GM21528 (cell line): Measurements from ENCODE around the gene P2RY13.
A peak's percentile ranks its signal among the peaks of the same experiment; 100 is the strongest.

Source experiments
- ATAC-seq: cut with Tn5 transposase; IDR thresholded peaks from one replicate; pipeline ENCODE4 v1.9.1; 2021; ENCODE audit warnings: mild to moderate bottlenecking, moderate library complexity; ENCODE audit not compliant: unreplicated experiment, low FRiP score

The P2RY13 gene

DNA sequence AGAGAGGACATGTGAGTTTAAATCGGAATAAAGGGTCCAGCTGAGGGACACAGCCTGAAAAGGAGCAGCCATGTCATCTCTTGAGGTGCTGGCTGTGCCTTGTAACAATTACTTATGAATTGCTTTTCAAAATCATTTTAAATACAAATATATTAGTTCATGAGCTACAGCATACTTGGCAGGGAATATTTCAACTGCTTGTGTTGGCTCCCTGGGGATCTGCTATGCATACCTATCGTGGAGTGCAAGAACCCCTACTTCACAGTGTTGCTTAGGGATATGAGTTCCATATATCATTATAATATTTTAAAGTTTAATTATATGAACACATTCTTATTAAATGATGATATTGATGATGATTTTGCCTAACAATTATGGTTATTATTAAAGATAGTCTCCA lies 31.9 kb downstream of the P2RY13 start:
- ATAC-seq, result no peak

DNA sequence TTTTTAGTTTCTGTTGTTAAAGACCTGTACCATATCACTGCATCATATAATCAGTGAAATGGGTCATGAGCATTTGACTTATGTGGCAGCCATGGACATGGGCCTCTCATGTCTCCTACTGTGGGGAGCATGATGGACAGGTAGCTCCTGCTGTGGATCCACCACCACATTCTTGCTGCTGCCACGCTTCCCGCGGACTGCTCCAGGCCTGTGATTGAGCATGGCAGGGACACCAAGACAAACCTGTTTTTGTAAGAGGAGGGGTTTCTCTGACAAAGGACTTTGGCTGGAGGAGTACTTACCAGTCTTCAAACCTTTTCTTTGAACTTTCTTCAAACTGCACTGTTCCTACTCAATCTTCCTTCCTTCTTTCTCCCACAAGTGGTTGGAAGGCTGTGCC lies 33.1 kb downstream of the P2RY13 start:
- ATAC-seq, result no peak

DNA sequence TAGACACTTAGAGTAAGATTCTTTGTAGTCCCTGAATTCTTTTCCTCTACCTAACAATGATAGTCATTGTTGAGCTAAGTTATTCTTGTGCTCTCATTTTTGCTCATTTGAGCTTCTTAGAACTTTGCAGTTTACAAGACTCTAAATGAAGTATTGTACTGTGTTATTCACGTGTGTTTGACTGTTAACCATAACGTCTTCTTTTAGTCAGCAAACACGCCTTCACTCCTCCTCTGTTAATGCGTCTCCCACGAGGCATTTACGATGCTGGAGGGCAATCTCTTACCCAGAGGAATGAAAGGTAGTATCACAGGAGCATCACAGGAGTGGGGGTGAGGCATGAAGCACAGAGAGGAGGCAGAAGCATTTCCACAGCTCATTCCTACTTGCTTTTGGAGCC lies 36.2 kb downstream of the P2RY13 start:
- ATAC-seq, result no peak

DNA sequence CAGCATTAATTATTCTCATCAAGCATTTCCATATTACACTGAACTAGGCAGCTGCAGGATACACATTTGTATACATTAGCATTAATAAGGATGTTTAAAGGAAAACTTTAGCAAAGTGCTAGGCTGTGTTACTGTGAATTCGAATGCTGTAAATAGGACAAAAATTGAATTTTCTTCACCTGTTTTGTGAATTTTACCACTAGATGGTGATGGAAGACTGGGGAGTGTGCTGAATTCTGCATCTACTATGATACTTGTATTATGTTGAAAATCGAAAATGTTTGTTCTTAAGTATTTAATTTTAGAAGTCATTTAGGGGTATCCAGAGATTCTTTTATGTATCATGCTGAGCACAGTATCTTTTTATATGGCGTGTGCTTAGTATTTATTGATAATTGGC lies 38.7 kb downstream of the P2RY13 start:
- no peak for ATAC-seq

DNA sequence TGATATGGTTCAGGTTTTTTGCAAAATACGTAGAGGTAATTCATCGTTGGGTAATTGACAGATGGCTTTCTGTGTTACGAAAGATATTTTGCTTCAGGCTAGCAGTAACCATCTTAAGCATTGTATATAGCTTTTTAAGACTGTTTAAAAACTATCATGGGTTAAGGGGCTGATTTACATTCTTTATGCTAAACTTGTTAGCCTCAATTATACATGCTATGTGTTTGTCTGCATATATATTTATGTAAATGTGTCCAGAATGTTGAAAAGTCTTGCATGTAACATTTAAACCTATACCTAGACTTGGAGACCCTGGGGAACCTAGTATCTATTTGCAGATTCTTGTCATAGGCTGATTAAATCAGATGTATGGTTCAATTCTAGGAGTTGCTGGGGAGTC lies 39.9 kb downstream of the P2RY13 start:
- ATAC-seq, result no peak

DNA sequence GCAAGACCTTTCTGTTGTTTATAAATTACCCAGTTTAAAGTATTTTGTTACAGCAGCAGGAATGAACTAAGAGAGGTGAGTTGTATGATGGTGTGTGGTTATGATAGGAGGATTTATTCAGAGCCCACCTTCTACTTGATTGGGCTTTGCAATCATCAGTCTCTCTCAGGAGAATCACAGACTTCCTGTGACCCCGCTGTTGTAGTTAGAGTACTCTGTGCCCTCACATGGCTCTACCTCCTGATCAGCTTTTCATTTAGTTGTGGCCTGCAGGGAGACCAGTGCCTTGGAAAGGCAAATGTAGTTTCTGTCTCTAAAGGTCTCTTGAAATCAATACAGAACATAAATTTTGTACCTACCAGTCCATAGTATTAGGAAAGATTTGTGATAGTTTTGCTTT lies 43.4 kb downstream of the P2RY13 start:
- ATAC-seq, result no peak

DNA sequence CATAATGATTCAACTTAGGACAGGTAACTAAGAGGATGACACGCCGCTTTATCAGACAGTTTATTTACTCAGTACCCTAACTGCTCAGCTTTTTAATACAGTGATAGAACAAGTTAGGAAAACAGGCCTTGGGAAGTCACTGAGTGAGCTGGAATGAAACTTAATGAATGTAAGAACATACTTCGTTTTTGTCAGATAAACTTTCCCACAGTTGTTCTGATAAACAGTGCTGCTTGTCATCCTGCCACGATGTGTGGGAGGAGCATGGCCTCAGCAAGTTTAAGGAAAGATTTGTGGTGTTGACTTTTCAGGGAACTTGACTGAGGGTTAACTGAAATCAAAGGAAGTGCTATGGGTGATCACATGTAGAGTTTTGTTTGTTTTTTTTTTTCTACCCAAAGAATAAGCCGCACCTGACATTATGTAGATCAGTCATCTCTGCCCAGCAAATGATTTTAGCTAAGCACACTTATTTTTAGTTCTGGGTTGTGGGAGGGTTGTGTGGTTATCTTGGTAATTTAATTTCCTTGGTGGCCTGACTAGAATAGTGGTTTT lies 45.4 kb downstream of the P2RY13 start:
- no peak for ATAC-seq

DNA sequence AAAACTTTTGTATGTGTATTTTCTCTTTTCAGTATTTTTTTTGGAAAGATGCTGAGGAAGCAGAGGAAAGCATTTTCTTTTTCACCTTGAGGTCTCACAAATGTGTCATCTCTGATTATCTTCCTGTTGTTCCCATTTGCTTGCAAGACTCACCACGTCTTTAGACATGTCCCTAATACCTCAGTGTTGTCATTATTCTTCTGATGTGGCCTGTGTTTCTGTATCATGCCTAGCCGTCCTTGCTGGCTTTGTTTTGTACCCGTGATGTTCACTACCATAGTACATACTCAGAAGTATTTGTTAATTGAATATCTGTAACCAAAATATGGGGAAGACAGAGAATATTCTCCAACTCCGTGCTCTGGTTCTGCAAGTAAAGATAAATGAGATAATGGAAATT lies 46.0 kb downstream of the P2RY13 start:
- no peak for ATAC-seq

DNA sequence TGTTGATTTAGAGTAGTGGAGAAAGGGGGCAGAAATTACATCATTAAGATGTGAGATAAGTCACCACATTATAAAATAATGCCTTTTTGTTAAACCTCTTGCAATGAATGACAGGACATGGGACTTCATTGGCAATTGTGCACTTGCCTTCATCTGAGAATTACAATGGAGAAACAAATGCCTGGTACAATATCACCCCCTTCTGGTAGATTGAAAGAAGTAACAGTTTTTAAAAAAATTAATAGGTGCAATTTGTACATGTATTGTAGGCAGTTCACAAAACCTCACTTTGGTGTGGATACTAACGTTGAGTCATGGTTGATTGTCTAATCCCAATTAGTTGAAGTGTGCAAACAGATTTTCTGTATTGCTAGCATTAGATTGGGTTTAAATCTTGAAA lies 46.4 kb downstream of the P2RY13 start:
- ATAC-seq, result peak; percentile 52

DNA sequence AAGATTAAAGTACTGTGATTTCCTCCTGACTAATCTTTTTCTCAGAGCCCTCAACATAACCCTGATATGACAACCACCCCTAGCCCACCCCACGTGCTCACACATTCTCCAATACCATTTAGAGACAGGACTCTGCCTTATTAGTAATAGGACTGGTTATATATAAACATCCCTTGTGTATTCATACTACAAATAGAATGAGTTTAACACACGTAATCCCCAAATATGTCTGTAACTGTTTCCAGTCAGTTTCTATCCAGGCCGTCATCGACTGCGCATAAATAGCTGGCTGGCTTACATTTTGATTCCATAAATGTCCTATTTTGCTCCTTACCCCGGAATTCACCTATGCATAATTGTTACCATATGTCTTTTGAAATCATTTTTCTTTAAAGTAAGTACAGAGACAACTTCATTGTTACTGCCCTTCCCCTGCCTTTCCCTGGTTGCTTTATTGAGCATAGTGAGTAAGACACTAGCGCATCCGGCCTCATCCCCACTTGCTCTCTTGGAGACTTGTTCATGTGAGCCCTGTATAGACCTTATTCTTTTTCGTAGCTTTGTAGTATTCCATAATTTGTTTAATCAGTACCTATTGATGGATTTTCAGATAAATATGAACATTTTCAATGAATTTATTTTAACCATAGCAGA lies 47.6 kb downstream of the P2RY13 start:
- ATAC-seq, result no peak

DNA sequence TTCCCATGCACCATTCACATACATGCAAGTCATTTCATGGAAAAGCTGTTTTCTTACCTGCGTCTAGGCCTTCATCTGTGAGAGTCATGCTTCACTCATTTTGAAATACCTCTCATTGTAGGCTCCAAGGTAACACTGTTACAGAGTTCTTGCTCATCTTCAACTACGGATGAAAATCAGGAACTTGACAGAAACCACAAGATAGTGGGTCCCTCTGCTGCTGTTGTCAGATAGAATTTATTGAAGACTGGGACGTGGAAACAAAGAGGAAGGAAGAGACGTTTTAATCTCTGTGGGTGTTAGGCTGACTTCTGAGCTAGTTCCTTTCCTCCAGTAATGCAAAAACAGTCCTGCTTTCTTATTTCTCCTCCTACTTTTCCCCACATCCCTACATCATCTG lies 51.1 kb downstream of the P2RY13 start, which contains the start of gene P2RY14:
P2RY14 (minus strand) TSS at position 313 of the 400 bp plus-strand sequence. CDS start 64,226 bp downstream, outside the sequence.
- ATAC-seq, result no peak

DNA sequence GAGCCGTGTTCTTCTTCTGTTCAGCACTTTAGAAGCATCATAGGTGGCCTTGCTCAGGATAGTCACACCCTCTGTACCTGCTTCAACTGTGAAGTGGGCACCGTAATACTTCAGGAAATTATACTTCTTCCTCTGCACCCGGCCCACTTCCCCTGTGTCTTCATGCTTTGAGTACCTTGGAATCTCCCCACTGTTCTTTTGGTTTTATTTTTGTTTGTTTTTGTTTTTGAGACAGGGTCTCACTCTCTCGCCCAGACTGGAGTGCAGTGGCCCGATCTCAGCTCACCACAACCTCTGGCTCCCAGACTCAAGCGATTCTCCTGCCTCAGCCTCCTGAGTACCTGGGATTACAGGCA lies 52.7 kb downstream of the P2RY13 start:
- ATAC-seq, result peak; percentile 55
